Adrenal gland (tissue), 12 donors: ENCODE measurements around the gene PCBD2. TPM values are rescaled to one million over a fixed set of nuclear protein-coding genes. Genes with fewer than 3 reads are reported as not detected.
"Not testable (repeated sequence)": the region's sequence is repeated elsewhere in the genome, so short reads cannot be mapped to it uniquely, and the experiment has no call there.

Source experiments
- DNase-seq, 7 donors: peaks; one replicate each; pipeline ENCODE4 v3.0.0-alpha.2; 2019 to 2020
- H3K27ac ChIP-seq, 5 donors: fragments of 200-600 bp; sonication (generic) in 4 of 5; 1 replicate in 3 of 5; 2 replicates in 2 of 5; pipeline versions ENCODE4 v1.5.1 to v1.8.0; 2016 to 2020; ENCODE audit warnings: mild to moderate bottlenecking in 1 of 5
- H3K27me3 ChIP-seq: fragments of 200-600 bp; 2 replicates; pipeline ENCODE4 v1.8.0; 2021
- H3K36me3 ChIP-seq, 2 donors: fragments of 200-600 bp; replicated peaks in 1 of 2; 1 replicate in 1 of 2; 2 replicates in 1 of 2; pipeline versions ENCODE4 v1.5.1 to v1.8.0; 2018 to 2022
- H3K4me1 ChIP-seq, 2 donors: fragments of 200-600 bp; replicated peaks in 1 of 2; 1 replicate in 1 of 2; 2 replicates in 1 of 2; pipeline versions ENCODE4 v1.5.1 to v1.8.0; 2018 to 2021
- H3K4me3 ChIP-seq, 4 donors: fragments of 200-600 bp; sonication (generic) in 3 of 4; one replicate each; pipeline ENCODE4 v1.5.1; 2016 to 2018
- H3K9me3 ChIP-seq, 3 donors: fragments of 200-600 bp; sonication (generic) in 1 of 3; replicated peaks in 1 of 3; 1 replicate in 2 of 3; 2 replicates in 1 of 3; pipeline versions ENCODE4 v1.5.1 to v1.8.0; 2016 to 2021
- POLR2A ChIP-seq, 2 donors: fragments of 450-650 bp; IDR thresholded peaks; one replicate each; pipeline ENCODE4 v1.6.1; 2017; ENCODE audit warnings: antibody characterized with exemption in 2 of 2, mild to moderate bottlenecking in 2 of 2, moderate library complexity in 1 of 2
- WGBS, 4 donors: extraction: QIAGEN DNeasy Blood & Tissue Kit in 2 of 4; methylation state at CpG; one replicate each; pipeline versions ENCODE4 v1.1.5 to v1.1.7; 2013 to 2017; 5-methylcytosine and 5-hydroxymethylcytosine counted together
- intact Hi-C, 2 donors: fragments of 100-400 bp; cut with DNase I; formaldehyde crosslinking; loops; one replicate each; pipeline versions ENCODE4 v1.14.1 to v1.15.0; 2022 to 2023
- polyA plus RNA-seq, 3 donors: library from polyadenylated mRNA; stranded (reverse); fragments of 200-250 nt in 2 of 3; fragments of 350-450 nt in 1 of 3; fragmentation: Illumina TruSeq in 1 of 3; extraction: RNeasy Lipid Tissue Mini Kit (QIAGEN cat#74804) in 1 of 3; gene quantifications; one replicate each; pipeline ENCODE4 v1.2.3, GENCODE V29; 2013 to 2014
- total RNA-seq, 9 donors: library from RNA; depleted of rRNA in 4 of 9; stranded (reverse); fragments of >200 nt in 4 of 9; fragments of 120-200 nt in 1 of 9; fragmentation: NEBNext Ultra II Directional in 1 of 9; extraction: Animal tissue kit (Norgen Biotek cat#: 25700) in 1 of 9; gene quantifications; one replicate each; pipeline versions ENCODE4 v1.1.0 to v1.2.4, GENCODE V29; 2013 to 2023
- TF ChIP-seq, protein P1 (sequence below), 6 experiments: fragments of 450-650 bp in 4 of 6; fragments of 200-600 bp in 2 of 6; sonication (generic) in 1 of 6; IDR thresholded peaks; 1 replicate in 5 of 6; 2 replicates in 1 of 6; pipeline versions ENCODE4 v1.5.1 to v1.8.0; 2016 to 2021; ENCODE audit warnings: antibody characterized with exemption in 6 of 6, mild to moderate bottlenecking in 2 of 6, moderate library complexity in 1 of 6
- donor health status: healthy with polysubstance abuse.
- donor health status: Bipolar disorder and iron deficiency.
- donor health status: DM: yes; HTN: yes; CAD: no.
- donor health status: DM: no; HTN: no; CAD: no.
- donor health status: DM: no; HTN: no; CAD: no.
- donor health status: DM: yes; HTN: yes; CAD: no.

The PCBD2 gene
- total and polyA plus RNA-seq, 12 donors, result 3.9 to 19.5 (median 12.7) TPM

- Histone ChIP-seq H3K9me3 (no peaks in the 10 kb centered on the region), H3K4me3 (no peak overlapping the region), H3K27me3 (no peaks in the 10 kb centered on the region), H3K36me3 (no peaks in the 10 kb centered on the region), H3K27ac (no peak overlapping the region), H3K4me1 (peaks cover 0 to 6% of the 10 kb centered on the region in 2 donors)
- intact Hi-C loops, result loop anchor here (10.0 kb wide), 2 partner anchors 62 to 162 kb away; partner anchors contain the start of gene C5orf24 (in 1 of the 2)
- 95 to 100% (median 98%) methylated on average over 1 of the region's 1 CpG for WGBS, 4 donors
- no peak for DNase-seq
- TF ChIP-seq, protein P1, sequence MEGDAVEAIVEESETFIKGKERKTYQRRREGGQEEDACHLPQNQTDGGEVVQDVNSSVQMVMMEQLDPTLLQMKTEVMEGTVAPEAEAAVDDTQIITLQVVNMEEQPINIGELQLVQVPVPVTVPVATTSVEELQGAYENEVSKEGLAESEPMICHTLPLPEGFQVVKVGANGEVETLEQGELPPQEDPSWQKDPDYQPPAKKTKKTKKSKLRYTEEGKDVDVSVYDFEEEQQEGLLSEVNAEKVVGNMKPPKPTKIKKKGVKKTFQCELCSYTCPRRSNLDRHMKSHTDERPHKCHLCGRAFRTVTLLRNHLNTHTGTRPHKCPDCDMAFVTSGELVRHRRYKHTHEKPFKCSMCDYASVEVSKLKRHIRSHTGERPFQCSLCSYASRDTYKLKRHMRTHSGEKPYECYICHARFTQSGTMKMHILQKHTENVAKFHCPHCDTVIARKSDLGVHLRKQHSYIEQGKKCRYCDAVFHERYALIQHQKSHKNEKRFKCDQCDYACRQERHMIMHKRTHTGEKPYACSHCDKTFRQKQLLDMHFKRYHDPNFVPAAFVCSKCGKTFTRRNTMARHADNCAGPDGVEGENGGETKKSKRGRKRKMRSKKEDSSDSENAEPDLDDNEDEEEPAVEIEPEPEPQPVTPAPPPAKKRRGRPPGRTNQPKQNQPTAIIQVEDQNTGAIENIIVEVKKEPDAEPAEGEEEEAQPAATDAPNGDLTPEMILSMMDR (IDR thresholded peaks at IDR 0.05), result no peak
Measured at GRCh38 chr5:134906811-134907210, 1.9 kb downstream of the PCBD2 start.

DNA sequence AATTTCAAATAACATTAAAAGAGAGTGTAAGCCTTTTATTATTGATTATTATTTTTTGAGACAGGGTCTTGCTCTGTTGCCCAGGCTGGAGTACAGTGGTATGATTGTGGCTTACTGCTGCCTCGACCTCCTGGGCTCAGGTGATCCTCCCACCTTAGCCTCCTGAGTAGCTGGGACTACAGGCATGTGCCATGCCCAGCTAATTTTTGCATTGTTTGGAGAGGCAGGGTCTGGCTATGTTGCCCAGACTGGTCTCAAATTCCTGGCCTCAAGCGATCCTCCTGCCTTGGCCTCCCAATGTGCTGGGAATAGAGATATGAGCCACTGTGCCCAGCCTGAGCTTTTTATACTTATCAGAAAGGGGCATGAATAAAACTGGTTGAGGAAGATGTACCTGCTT is 5.8 kb downstream of the PCBD2 start:
- WGBS, 4 donors, result 95 to 99% (median 97%) methylated on average over 2 of the region's 2 CpGs
- intact Hi-C loops, result loop anchor here in 1 of 2 donors (10.0 kb wide), 1 partner anchor 424 kb away; no protein-coding TSS in a partner anchor
- H3K4me3 ChIP-seq, H3K27ac ChIP-seq, H3K9me3 ChIP-seq, H3K27me3 ChIP-seq, DNase-seq: not testable (repeated sequence)
- Histone ChIP-seq H3K4me1 (peaks cover 0 to 16% of the 10 kb centered on the region in 2 donors), H3K36me3 (peaks cover 0 to 11% of the 10 kb centered on the region in 2 donors)

GRCh38 chr5:134911285-134912206 is 6.6 kb downstream of the PCBD2 start:
- H3K36me3 ChIP-seq, result peaks cover 0 to 12% of the 10 kb centered on the region in 2 donors
- DNase-seq, result peak in 5 of 7 donors; percentile 37 to 58 (median 48)
- H3K4me3 ChIP-seq, result no peak overlapping the region
- H3K27ac ChIP-seq, result peak overlapping the region in 1 of 5 donors; percentile 37
- H3K27me3 ChIP-seq, result no peaks in the 10 kb centered on the region
- H3K4me1 ChIP-seq, result peaks cover 0 to 13% of the 10 kb centered on the region in 2 donors
- TF ChIP-seq POLR2A (IDR thresholded peaks at IDR 0.05), result no peak
- TF ChIP-seq, protein P1 (IDR thresholded peaks at IDR 0.05), result no peak
- 82 to 88% (median 85%) methylated on average over 8 of the region's 8 CpGs for WGBS, 4 donors
- intact Hi-C loops, result loop anchor here in 1 of 2 donors (10.0 kb wide), 1 partner anchor 423 kb away; no protein-coding TSS in a partner anchor
- no peaks in the 10 kb centered on the region for H3K9me3 ChIP-seq

GRCh38 chr5:134913254-134913653 is 8.3 kb downstream of the PCBD2 start:
- Histone ChIP-seq H3K4me1 (peaks cover 0 to 13% of the 10 kb centered on the region in 2 donors), H3K4me3 (no peak overlapping the region), H3K27ac (no peak overlapping the region), H3K36me3 (peaks cover 0 to 12% of the 10 kb centered on the region in 2 donors), H3K9me3 (no peaks in the 10 kb centered on the region), H3K27me3 (no peaks in the 10 kb centered on the region)
- peak in 1 of 7 donors; percentile 20 for DNase-seq
- TF ChIP-seq, protein P1 (IDR thresholded peaks at IDR 0.05), result no peak
- TF ChIP-seq POLR2A (IDR thresholded peaks at IDR 0.05), result no peak
- 39 to 58% (median 49%) methylated on average over 3 of the region's 3 CpGs for WGBS, 4 donors
- intact Hi-C loops, result loop anchor here in 1 of 2 donors (10.0 kb wide), 1 partner anchor 422 kb away; no protein-coding TSS in a partner anchor
